KOPT-K1 (cell line): Measurements from ENCODE around the gene CELF5.
"Not testable (repeated sequence)": the region's sequence is repeated elsewhere in the genome, so short reads cannot be mapped to it uniquely, and the experiment has no call there.

Experiments
- H3K27ac ChIP-seq: fragments of 200-600 bp; sonication (generic); 2 replicates; pipeline ENCODE4 v1.5.1; 2016; ENCODE audit warnings: antibody characterized with exemption, mild to moderate bottlenecking, low read depth, low read length; ENCODE audit not compliant: poor library complexity, severe bottlenecking
- H3K36me3 ChIP-seq: fragments of 200-600 bp; sonication (generic); 2 replicates; pipeline ENCODE4 v1.5.1; 2017; ENCODE audit warnings: antibody characterized with exemption, mild to moderate bottlenecking, low read length, moderate library complexity; ENCODE audit not compliant: insufficient read depth
- H3K9me3 ChIP-seq: fragments of 200-600 bp; sonication (generic); 2 replicates; pipeline ENCODE4 v1.5.1; 2017; ENCODE audit warnings: antibody characterized with exemption, low read length, mild to moderate bottlenecking; ENCODE audit not compliant: insufficient read depth, poor library complexity, severe bottlenecking

CELF5 gene

DNA sequence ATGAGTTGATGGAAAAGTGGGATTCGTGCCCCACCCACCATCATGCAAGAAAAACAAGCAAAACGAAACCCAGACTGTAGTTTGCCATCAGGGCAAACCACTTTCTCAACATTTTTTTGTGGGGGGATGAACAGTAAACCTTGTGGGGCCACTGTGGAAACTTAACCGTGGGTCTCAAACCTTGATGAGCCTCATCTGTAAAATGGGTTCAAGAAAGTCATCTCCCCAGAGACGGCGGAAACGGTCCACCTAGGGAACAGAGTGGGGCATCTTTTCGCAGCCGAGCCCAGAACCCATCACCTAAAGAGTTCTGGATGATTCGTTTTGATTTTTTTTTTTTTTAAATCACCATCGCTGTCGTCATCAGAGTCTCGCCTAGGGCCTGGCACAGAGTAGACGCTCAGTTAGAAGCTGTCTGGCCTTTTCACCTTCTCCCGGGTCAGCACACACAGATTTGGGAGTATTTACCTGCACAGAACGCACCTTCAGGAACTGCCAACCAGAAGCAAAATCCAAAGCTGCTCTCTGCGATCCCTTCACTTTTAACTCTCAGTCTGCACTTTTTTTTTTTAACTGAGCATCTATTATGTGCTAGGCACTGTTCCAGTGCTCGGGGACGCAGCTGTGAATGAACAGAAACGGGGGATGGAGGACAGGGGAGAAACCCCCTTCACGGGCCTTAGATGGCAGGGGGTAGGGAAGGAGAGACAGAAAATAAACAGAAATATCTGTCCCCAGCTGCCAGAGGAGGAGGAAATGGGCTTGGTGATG lies 69.8 kb downstream of the CELF5 start:
- Histone ChIP-seq H3K27ac (no peak overlapping the region), H3K36me3 (no peaks in the 10 kb centered on the region), H3K9me3 (no peaks in the 10 kb centered on the region)

DNA sequence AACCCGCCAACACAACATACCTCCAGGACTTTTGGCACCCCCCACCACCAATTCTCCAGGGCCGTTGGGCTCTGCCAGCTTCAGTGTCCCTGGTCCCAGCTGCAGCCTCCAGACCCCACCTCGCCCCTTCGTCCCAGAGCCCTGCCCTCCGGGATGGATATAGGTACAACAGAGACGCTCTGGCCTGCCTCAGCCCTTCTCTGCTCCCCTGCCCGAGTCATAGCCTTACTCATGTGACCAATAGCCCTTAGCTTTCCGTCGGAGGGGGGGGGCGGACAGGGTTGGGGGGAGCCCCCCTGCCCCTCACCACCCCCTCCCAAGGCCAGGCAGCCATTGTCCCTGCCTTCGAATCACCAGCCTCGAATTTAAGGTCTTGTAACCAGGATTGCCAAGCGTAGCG lies 71.1 kb downstream of the CELF5 start:
- H3K9me3 ChIP-seq, result no peaks in the 10 kb centered on the region

DNA sequence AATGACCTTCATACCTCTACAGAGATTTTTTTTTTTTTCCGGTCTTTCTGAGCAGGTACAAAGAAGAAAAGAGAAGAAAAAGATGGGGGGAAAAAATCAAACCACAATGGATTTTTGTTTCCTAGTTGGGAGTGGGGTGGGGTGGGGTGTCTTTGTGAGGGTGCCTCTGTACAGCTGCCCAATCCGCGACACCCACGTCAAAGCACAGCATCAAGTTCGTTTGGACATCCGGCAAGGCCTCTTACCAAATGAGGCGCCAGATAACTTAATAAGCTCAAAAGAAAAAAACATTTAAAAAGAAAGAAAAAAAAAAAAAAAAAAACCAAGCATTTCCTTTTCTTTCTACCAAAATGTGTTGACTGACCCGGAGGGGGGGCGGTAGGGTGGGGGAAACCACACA lies 71.6 kb downstream of the CELF5 start:
- Histone ChIP-seq H3K36me3 (no peaks in the 10 kb centered on the region), H3K9me3 (no peaks in the 10 kb centered on the region), H3K27ac (no peak overlapping the region)

More for the DNA sequence above, 71.1 kb downstream of the CELF5 start:
- H3K27ac ChIP-seq, result no peak overlapping the region
- H3K36me3 ChIP-seq, result no peaks in the 10 kb centered on the region

DNA sequence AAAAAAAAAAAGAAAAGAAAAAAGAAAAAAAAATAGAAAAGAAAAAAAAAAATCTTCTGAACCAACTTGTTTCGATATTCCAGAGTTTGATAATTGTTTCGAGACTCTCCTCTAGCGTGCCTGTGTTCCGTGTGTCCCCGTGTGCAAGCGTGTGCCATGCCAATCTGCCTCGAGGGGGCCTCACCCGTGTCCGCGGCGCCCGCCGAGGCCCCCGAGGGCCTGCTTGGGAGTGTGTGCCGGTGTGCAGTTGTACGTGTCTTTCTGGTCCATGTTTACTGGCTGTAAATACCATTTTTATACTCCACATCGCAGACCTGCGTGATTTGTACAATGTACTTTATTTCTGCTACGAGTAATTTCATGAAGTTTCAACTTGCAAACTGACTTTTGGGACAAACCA lies 72.0 kb downstream of the CELF5 start:
- H3K9me3 ChIP-seq, result no peaks in the 10 kb centered on the region
- no peak overlapping the region for H3K27ac ChIP-seq
- H3K36me3 ChIP-seq, result no peaks in the 10 kb centered on the region

DNA sequence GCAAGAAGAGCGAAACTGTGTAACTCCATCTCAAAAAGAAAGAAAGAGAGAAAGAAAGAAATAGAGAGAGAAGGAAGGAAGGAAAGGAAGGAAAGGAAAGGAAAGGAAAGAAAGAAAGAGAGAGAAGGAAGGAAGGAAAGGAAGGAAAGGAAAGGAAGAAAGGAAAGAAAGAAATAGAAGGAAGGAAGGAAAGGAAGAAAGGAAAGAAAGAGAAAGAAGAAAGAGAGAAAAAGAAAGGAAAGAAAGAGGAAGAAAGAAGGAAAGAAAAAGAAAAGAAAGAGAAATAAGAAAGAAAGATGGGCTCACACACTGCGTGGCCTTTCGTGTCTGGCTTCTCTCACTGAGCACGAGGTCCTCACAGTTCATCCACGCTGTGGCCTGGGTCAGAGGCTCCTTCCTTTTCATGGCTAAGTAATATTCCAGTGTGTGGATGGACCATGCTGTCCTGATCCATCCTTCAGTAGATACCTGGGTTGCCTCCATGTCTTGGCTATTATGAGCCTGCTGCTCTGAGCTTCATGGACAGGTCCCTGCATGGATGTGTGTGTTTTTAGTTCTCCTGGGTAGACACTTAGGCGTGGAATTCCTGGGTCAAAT lies 74.5 kb downstream of the CELF5 start:
- peaks cover 7% of the 10 kb centered on the region for H3K9me3 ChIP-seq
- no peaks in the 10 kb centered on the region for H3K36me3 ChIP-seq
- no peak overlapping the region for H3K27ac ChIP-seq

DNA sequence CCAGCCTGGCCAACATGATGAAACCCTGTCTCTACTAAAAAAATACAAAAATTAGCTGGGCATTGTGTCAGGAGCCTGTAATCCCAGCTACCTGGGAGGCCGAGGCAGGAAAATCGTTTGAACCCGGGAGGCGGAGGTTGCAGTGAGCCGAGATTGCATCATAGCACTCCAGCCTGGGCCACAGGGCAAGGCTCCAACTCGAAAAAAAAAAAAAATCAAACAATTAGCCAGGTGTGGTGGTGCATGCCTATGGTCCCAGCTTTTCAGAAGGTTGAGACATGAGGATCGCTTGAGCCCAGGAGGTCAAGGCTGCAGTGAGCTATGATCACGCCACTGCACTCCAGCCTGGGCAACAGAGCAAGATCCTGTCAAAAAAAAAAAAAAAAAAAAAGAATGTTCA lies 76.1 kb downstream of the CELF5 start:
- H3K9me3 ChIP-seq, H3K36me3 ChIP-seq, H3K27ac ChIP-seq: not testable (repeated sequence)

DNA sequence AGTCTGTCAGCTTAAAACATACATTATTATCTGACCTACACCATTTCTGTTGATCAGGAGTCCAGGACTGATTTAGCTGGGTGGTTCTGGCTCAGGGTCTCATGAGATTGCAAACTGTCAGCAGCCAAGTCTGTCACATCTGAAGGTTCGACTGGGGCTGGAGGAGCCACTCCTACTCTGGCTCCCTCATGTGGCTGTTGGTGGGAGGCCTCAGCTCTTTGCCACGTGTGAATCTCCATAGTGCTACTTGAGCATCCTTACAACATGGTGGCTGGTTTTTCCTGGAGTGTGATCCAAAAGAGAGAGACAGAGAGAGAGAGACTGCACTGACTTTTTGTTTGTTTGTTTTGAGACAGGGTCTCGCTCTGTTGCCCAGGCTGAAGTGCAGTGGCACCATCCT lies 78.3 kb downstream of the CELF5 start:
- Histone ChIP-seq H3K36me3 (no peaks in the 10 kb centered on the region), H3K9me3 (peaks cover 7% of the 10 kb centered on the region), H3K27ac (no peak overlapping the region)

DNA sequence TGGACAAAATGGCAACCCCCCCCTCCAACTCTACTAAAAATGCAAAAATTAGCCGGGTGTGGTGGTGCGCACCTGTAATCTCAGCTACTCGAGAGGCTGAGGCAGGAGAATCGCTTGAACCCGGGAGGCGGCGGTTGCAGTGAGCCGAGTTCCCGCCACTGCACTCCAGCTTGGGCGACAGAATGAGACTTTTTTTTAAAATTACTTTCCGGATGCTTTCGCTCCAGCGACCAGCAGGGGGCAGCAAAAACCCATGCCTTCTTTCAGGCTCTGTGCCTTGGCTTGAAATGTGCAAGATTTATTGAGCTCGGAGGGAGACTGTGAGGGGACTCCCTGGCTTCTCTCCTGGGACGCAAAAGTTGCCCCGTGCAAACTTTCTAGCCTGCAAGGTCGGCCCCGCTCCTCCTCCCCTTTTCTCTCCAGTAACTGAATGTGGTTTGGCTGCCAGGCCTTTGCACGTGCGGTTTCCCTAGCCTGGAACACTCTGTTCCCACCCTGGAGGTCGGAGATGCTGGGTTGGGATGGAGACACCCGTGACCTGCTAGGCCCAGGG lies 80.5 kb downstream of the CELF5 start:
- no peak overlapping the region for H3K27ac ChIP-seq
- no peaks in the 10 kb centered on the region for H3K36me3 ChIP-seq
- H3K9me3 ChIP-seq, result peaks cover 7% of the 10 kb centered on the region

DNA sequence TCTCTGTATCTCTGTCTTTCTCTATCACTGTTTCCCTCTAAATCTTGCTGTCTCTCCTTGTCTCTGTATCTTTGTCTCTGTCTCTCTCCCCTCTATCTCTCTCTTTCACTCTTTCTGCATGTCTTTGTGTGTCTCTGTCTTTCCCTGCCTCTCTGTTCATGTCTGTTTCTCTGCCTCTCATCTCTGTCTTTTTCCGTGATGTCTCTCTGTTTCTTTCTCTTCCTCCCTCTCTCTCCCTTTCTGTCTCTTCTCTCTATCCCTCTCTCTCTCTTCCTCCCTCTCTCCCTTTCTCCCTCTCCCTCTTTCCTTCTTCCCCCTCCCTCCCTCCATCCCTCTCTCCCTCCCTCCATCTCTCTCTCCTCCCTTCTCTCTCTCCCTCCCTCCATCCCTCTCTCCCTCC lies 85.3 kb downstream of the CELF5 start:
- H3K27ac ChIP-seq, result no peak overlapping the region
- H3K36me3 ChIP-seq, result no peaks in the 10 kb centered on the region
- H3K9me3 ChIP-seq, result no peaks in the 10 kb centered on the region

DNA sequence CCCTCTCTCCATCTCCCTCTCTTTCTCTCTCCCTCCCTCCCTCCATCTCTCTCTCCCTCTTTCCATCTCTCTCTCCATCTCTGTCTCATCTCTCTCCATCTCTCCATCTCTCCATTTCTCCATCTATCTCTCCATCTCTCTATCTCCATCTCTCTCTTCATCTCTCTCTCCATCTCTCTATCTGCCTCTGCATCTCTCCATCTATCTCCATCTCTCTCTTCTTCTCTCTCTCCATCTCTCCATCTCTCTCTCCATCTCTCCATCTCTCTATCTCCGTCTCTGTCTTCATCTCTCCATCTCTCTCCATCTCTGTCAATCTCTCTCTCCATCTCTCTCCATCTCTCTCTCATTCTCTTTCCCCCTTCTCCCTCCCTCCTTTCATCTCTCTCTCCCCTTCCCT lies 85.8 kb downstream of the CELF5 start:
- H3K27ac ChIP-seq, result no peak overlapping the region
- H3K9me3 ChIP-seq, result no peaks in the 10 kb centered on the region
- no peaks in the 10 kb centered on the region for H3K36me3 ChIP-seq

DNA sequence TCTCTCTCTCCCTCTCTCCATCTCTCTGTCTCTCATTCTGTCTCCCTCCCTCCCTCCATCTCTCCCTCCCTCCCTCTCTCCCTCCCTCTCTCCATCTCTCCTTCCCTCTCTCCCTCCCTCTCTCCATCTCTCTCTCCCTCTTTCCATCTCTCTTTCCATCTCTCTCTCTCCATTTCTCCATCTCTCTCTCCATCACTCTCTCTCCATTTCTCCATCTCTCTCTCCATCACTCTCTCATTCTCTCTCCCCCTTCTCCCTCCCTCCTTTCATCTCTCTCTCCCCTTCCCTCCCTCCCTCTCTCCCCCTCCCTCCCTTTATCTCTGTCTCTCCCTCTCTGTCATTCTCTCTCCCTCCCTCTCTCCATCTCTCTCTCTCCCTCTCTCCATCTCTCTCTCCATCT lies 86.2 kb downstream of the CELF5 start:
- Histone ChIP-seq H3K36me3 (no peaks in the 10 kb centered on the region), H3K27ac (no peak overlapping the region), H3K9me3 (no peaks in the 10 kb centered on the region)

DNA sequence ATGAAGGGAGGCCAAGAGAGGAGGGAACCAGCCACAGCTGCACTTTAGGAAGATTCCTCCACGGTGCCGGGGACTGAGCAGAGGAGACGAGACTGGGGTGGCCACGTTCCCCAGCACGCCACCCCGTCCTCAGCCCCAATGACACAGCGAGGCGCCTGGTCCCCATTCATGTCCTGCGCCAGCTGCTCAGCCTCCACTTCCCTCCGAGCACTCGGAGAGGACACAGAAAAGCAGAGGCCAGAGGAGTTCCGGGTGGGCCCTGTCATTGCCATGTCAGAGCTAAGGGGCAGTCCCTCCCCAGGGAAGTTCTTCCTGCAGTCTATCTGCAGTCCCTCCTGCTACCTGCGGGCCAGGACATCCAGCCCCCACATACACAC lies 88.7 kb downstream of the CELF5 start:
- no peak overlapping the region for H3K27ac ChIP-seq
- H3K36me3 ChIP-seq, result no peaks in the 10 kb centered on the region
- no peaks in the 10 kb centered on the region for H3K9me3 ChIP-seq

DNA sequence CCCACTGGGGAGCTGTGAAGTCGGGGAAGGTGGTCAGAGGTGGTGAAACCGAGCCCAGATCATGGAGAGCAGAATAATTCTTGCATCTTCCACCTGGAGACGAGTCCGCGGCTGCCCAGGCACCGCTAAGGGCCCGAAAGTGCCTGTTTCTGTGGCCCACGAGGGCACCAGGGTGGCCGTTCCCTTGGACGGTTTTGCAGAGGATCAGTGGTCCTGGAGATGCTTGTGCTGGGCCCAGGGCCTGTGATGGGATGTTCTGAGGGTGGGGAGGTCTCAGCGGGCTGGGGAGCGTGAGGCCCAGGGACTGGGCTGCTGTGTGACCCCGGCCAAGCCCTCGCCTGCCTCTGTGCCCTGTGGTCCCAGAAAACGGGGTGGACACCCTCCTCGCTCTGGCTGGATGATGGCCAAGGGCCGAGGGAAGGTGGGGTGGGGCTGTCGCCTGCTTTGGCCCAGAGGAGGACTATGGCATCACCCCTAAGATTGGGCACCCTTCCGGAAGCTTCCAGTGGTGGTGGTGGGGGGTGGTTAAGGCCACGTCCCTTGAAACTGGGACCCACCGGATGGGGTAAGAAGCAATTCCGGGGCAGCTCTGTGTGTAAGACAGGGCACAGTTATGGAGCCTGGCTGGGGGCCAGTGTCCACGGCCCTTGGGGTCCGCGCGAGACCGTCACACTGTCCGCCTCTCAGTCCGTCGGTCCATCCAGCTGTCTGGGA lies 90.7 kb downstream of the CELF5 start:
- Histone ChIP-seq H3K9me3 (no peaks in the 10 kb centered on the region), H3K36me3 (no peaks in the 10 kb centered on the region), H3K27ac (no peak overlapping the region)

DNA sequence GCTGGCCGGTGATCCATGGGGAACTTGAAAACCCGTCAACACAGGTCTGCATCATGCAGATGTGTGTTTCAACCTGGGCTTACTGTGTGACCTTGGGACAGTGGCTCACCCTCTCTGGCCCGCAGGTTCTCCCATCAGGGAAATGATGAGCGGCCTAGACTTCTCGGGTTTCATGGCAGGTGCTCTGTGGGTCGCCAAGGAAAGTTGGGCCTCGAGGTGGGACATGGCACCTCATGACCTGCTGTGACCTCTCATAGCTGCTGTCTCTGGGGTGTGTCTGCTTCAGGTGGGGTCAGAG lies 91.2 kb downstream of the CELF5 start:
- Histone ChIP-seq H3K36me3 (no peaks in the 10 kb centered on the region), H3K9me3 (no peaks in the 10 kb centered on the region), H3K27ac (no peak overlapping the region)

DNA sequence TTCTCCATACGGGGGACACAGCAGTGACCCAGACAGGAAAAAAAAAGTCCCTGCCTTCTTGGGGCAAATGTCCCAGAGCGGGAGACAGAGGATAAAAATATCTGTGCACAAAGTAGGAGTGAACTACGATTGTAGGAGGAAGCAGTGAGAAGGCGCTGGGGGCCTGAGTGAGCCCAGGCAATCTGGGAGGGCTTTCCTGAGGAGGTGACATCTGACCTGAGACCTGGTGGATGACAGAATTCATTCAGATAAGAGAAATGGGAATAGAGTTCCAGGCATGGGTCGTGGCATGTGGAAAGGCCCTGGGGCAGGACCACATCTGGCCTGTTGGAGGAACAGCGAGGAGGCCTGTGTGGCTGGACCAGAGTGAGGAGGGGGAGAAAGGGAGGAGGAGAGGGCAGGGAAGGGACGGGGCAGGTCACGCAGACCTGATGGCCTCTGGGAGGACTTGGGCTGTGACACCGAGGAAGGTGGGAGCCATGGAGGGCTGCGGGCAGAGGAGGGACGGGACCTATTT lies 91.7 kb downstream of the CELF5 start:
- Histone ChIP-seq H3K9me3 (no peaks in the 10 kb centered on the region), H3K36me3 (no peaks in the 10 kb centered on the region), H3K27ac (no peak overlapping the region)
